ENCODE results near the gene CLPTM1.

Gene CLPTM1

GRCh38 chr19:45020071-45020470 lies 64.9 kb downstream of the CLPTM1 start:
- no peak for TF ChIP-seq RAD21 (IDR thresholded peaks at IDR 0.05; ENCODE audit: low read depth)
- TF ChIP-seq USF1 (IDR thresholded peaks at IDR 0.05) = no peak
- TF ChIP-seq EP300 (IDR thresholded peaks at IDR 0.05; ENCODE audit: borderline replicate concordance) = no peak
- no peak for TF ChIP-seq TAF1 (IDR thresholded peaks at IDR 0.05; ENCODE audit: low read depth)
- TF ChIP-seq ZBTB7A (IDR thresholded peaks at IDR 0.05; ENCODE audit: low read depth) = no peak
- no peak for TF ChIP-seq TEAD4 (IDR thresholded peaks at IDR 0.05)
- no peak for TF ChIP-seq CREB1 (IDR thresholded peaks at IDR 0.05; ENCODE audit: low read depth)

- TF ChIP-seq USF1 (IDR thresholded peaks at IDR 0.05) (no peak), FOXM1 (IDR thresholded peaks at IDR 0.05; ENCODE audit: borderline replicate concordance, low read depth) (no peak), ZBTB7A (IDR thresholded peaks at IDR 0.05; ENCODE audit: low read depth) (no peak), CREB1 (IDR thresholded peaks at IDR 0.05; ENCODE audit: low read depth) (no peak), RAD21 (IDR thresholded peaks at IDR 0.05; ENCODE audit: low read depth) (no peak), EP300 (IDR thresholded peaks at IDR 0.05; ENCODE audit: borderline replicate concordance) (no peak), MAX (IDR thresholded peaks at IDR 0.05) (no peak), EGR1 (IDR thresholded peaks at IDR 0.05) (no peak), TCF12 (IDR thresholded peaks at IDR 0.05; ENCODE audit: low read depth) (no peak), YY1 (IDR thresholded peaks at IDR 0.05; ENCODE audit: low read depth) (no peak)
These were observed 66.8 kb downstream of the CLPTM1 start for GRCh38 chr19:45021971-45022370.

GRCh38 chr19:45023048-45023447 lies 67.9 kb downstream of the CLPTM1 start:
- TF ChIP-seq RAD21 (IDR thresholded peaks at IDR 0.05; ENCODE audit: low read depth) = no peak
- no peak for TF ChIP-seq YY1 (IDR thresholded peaks at IDR 0.05; ENCODE audit: low read depth)
- TF ChIP-seq TAF1 (IDR thresholded peaks at IDR 0.05; ENCODE audit: low read depth) = no peak
- no peak for TF ChIP-seq EP300 (IDR thresholded peaks at IDR 0.05; ENCODE audit: borderline replicate concordance)
- TF ChIP-seq CEBPB (IDR thresholded peaks at IDR 0.05) = no peak
- no peak for TF ChIP-seq MAX (IDR thresholded peaks at IDR 0.05)
- TF ChIP-seq CREB1 (IDR thresholded peaks at IDR 0.05; ENCODE audit: low read depth) = no peak
- TF ChIP-seq TCF12 (IDR thresholded peaks at IDR 0.05; ENCODE audit: low read depth) = no peak
- no peak for TF ChIP-seq USF1 (IDR thresholded peaks at IDR 0.05)
- TF ChIP-seq TEAD4 (IDR thresholded peaks at IDR 0.05) = no peak
- TF ChIP-seq NFIC (IDR thresholded peaks at IDR 0.05) = no peak
- no peak for TF ChIP-seq FOXM1 (IDR thresholded peaks at IDR 0.05; ENCODE audit: borderline replicate concordance, low read depth)

GRCh38 chr19:45025264-45025663 lies 70.1 kb downstream of the CLPTM1 start:
- TF ChIP-seq USF1 (IDR thresholded peaks at IDR 0.05) (no peak), NFIC (IDR thresholded peaks at IDR 0.05) (no peak), TEAD4 (IDR thresholded peaks at IDR 0.05) (no peak), CEBPB (IDR thresholded peaks at IDR 0.05) (no peak), REST (IDR thresholded peaks at IDR 0.05; ENCODE audit: low read depth) (no peak), MAX (IDR thresholded peaks at IDR 0.05) (no peak), TCF12 (IDR thresholded peaks at IDR 0.05; ENCODE audit: low read depth) (no peak), EGR1 (IDR thresholded peaks at IDR 0.05) (no peak), YY1 (IDR thresholded peaks at IDR 0.05; ENCODE audit: low read depth) (no peak), FOXM1 (IDR thresholded peaks at IDR 0.05; ENCODE audit: borderline replicate concordance, low read depth) (no peak), TAF1 (IDR thresholded peaks at IDR 0.05; ENCODE audit: low read depth) (no peak), EP300 (IDR thresholded peaks at IDR 0.05; ENCODE audit: borderline replicate concordance) (no peak), CREB1 (IDR thresholded peaks at IDR 0.05; ENCODE audit: low read depth) (no peak)

GRCh38 chr19:45027371-45027770 lies 72.2 kb downstream of the CLPTM1 start:
- TF ChIP-seq NFIC (IDR thresholded peaks at IDR 0.05) = no peak

- TF ChIP-seq CEBPB (IDR thresholded peaks at IDR 0.05) = no peak
- no peak for TF ChIP-seq YY1 (IDR thresholded peaks at IDR 0.05; ENCODE audit: low read depth)
- no peak for TF ChIP-seq NFIC (IDR thresholded peaks at IDR 0.05)
- no peak for TF ChIP-seq EGR1 (IDR thresholded peaks at IDR 0.05)
- TF ChIP-seq CREB1 (IDR thresholded peaks at IDR 0.05; ENCODE audit: low read depth) = no peak
- no peak for TF ChIP-seq FOXM1 (IDR thresholded peaks at IDR 0.05; ENCODE audit: borderline replicate concordance, low read depth)
- no peak for TF ChIP-seq TEAD4 (IDR thresholded peaks at IDR 0.05)
- no peak for TF ChIP-seq MAX (IDR thresholded peaks at IDR 0.05)
- no peak for TF ChIP-seq RAD21 (IDR thresholded peaks at IDR 0.05; ENCODE audit: low read depth)
- TF ChIP-seq REST (IDR thresholded peaks at IDR 0.05; ENCODE audit: low read depth) = no peak
- TF ChIP-seq EP300 (IDR thresholded peaks at IDR 0.05; ENCODE audit: borderline replicate concordance) = no peak
- no peak for TF ChIP-seq USF1 (IDR thresholded peaks at IDR 0.05)
- no peak for TF ChIP-seq ZBTB7A (IDR thresholded peaks at IDR 0.05; ENCODE audit: low read depth)
These were observed 75.6 kb downstream of the CLPTM1 start for GRCh38 chr19:45030825-45031224.

Measured in Ishikawa (cell line).